Forelimb muscle (tissue), 1 donor: ENCODE data around the gene COL8A1. TPM values are rescaled to one million over a fixed set of nuclear protein-coding genes. Genes with fewer than 3 reads are reported as not detected.
"Not testable (repeated sequence)": the region's sequence is repeated elsewhere in the genome, so short reads cannot be mapped to it uniquely, and the experiment has no call there.

Experiments
- DNase-seq: peaks from one replicate; pipeline ENCODE4 v3.0.0-alpha.2; 2013; ENCODE audit warnings: low read depth
- polyA plus RNA-seq: library from polyadenylated mRNA; unstranded; fragments of 120-200 nt; gene quantifications from one replicate; pipeline ENCODE4 v1.2.1, GENCODE V29; 2013; ENCODE audit not compliant: insufficient read length

Gene COL8A1
- polyA plus RNA-seq: 1.1 TPM

- DNase-seq: no peak
Measured at GRCh38 chr3:99638167-99638948, at the start of gene COL8A1. Gene COL8A1 (plus strand): TSS chr3:99638594. CDS start chr3:99790683, 152,089 bp downstream.

GRCh38 chr3:99589168-99589567 is 49.2 kb upstream of the COL8A1 start:
- not testable (repeated sequence) for DNase-seq

- peak; percentile 4 for DNase-seq
Measured at GRCh38 chr3:99599894-99600293, 38.5 kb upstream of the COL8A1 start.

DNA sequence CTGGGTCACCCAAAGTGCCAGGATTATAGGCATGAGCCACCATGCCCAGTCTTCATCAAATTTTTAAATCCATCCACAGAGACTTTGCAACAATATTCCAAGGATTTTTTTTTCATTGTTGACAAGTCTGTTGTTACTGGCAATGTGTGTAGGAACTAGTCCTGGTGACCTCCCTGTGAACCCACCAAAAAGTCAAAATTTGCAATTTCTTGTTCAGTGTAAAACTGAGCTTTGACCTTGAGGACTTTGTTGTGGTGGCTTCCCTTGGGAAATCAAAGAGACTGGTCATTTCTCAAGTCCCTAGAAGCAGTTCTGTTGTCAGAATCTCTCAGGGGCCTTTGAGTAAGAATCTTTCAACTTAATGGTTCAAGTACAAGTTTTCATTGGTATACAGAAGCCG is 36.9 kb upstream of the COL8A1 start:
- no peak for DNase-seq

DNA sequence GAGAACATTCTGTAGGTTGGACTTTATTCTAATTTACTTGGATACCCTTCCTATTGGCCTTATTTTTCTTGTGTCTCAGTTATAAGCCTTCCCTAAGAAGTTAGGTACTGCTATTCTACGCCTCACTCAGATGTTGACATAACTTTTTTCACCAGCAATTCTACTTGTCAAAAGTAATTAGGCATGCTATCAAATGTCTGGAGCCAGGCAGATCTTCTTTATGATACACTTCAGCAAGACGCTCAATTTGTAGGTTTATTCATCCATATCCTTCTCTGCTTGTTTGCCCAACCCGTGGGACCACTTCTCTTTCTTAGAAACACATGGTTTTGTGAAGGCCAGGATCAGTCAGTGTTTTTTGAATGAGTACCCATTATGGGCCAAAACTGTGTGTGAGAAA is 36.2 kb upstream of the COL8A1 start:
- no peak for DNase-seq

- no peak for DNase-seq
Measured at GRCh38 chr3:99607151-99607550, 31.2 kb upstream of the COL8A1 start.

- DNase-seq: no peak
Measured at GRCh38 chr3:99614768-99615167, 23.6 kb upstream of the COL8A1 start.

GRCh38 chr3:99620077-99620767 is 18.2 kb upstream of the COL8A1 start:
- no peak for DNase-seq

DNA sequence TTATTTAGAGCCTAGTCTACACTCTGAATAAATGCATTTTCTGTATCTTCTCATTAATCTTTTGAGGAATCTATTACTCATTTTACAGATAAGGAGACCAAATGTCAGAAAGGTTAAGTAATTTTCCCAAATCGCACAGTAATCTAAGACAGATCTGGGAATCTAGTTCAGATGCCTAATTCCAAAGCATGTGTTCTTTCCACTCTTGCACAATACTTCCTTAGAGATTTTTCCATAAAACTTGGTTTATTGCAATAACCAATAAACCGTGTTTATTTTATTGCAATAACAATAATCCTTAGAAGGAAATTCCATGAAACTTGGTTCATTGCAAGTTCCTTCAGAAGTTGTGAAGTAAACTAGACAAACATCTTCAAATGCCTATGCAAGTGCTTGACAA is 17.4 kb upstream of the COL8A1 start:
- DNase-seq: no peak

GRCh38 chr3:99624496-99625236 is 13.7 kb upstream of the COL8A1 start:
- no peak for DNase-seq

- DNase-seq: no peak
Measured at GRCh38 chr3:99625237-99625622, 13.2 kb upstream of the COL8A1 start.

DNA sequence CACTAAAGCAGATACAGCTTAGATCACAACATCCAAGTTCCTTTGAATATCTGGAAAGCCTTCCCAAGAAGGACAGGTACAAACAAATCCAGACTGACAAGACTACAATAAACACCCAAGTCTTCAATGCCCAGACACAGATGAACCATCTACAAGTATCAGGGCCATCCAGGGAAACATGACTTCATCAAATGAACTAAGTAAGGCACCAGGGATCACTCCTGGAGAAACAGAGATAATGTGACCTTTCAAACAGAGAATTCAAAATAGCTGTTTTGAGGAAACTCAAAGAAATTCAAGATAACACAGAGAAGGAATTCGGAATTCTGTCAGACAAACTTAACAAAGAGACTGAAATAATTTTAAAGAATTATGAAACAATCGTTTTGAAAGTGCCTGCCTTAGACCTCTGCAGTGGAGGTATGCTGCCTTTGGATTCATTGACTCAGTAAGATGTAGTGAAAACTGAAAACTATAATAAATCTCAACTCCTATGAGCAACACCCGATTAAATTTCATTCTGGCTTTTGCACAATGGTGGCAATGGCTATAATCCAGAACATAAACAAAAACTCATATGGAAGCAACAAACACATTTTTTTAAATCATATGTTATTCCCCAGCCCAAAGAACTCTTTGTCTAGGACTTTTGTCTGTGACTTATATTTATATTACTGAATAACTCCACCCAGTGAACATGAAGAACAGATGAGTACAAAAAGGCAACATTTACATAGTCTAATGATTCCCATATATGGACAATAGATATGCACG is 12.6 kb upstream of the COL8A1 start:
- DNase-seq: no peak

DNA sequence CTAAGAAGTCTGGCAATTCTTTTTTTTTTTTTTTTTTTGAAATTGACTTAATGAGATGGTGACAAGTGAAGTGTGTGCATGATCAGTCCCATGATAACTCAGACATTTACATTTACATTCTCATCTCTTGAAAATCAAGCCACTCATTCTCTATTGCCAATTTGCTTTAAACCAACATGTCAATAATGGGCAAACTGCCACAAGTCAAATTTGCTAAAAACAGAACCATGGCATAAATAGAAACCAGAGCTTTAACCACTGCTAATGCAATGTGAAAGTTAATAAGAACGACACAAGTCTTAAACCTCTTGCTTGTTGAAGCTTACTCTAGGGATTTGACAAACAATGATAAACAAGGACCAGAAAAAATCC is 12.0 kb upstream of the COL8A1 start:
- DNase-seq: no peak

- no peak for DNase-seq
Measured at GRCh38 chr3:99627062-99627826, 11.2 kb upstream of the COL8A1 start.

GRCh38 chr3:99630815-99631214 is 7.6 kb upstream of the COL8A1 start:
- no peak for DNase-seq

- no peak for DNase-seq
Measured at GRCh38 chr3:99633887-99634558, 4.4 kb upstream of the COL8A1 start.

DNA sequence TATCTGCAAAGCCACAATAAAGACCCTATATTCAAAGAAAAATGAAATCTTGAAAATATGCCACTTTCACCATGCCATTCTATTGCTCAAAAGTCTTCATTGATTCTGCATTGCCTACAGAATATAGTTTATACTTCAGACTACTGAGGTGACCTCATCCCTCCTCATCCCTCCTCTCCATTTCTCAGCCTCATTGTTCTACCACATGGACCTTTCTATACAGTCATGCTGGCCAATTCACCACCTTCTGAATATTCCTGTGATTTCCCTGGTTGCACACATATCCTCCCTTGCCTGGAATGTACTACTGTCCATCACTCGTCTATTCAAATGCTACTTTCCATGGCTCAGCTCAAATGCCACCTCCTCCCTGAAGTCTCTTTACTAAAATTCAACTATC is 3.5 kb upstream of the COL8A1 start:
- DNase-seq: no peak

GRCh38 chr3:99635348-99635747 is 3.0 kb upstream of the COL8A1 start:
- DNase-seq: no peak

- no peak for DNase-seq
Measured at GRCh38 chr3:99637016-99637367, 1.4 kb upstream of the COL8A1 start.

DNA sequence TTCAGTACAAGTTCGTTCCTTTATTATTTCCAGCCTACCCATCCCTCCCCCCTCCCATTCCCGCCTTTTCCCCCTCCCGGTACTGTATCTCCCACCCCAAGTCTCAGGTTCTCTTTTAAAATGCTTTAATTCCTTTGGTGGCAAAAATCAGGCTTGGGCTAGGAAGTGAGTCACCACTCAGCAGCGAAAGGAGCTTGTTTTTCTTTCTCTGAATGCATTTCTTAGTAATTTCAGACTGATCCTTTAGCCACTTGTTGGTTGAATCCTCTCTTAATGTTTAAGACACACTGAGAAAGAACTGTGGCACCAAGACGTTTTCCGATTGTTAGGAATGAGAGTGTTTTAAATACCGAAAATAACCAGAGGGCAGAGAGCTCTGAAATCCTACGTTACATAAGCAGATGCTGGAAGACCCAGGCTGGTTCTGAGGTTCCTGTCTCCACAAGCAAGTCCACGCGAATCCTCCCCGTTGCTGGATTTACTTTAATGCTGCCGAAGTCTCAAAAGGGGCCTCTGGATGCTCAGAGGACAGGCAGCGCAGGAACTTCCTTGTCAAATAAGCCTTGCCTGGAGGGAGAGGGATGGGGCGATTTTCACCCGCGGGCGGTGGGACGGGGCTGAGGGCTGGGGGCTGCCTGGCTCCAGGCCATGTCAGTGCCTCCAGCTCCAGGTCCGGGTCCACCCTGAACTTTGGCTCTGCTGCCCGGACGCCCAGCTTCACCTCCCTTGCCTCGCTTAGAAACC is 854 bp upstream of the COL8A1 start:
- no peak for DNase-seq
